ENCODE measurements around the gene CD52. TPM values are rescaled to one million over a fixed set of nuclear protein-coding genes. Genes with fewer than 3 reads are reported as not detected.

Gene CD52
- polyA plus RNA-seq, 6 donors from 2014 or later = 10,565 to 16,920 (median 13,137) TPM

GRCh38 chr1:26352338-26352679 lies 34.6 kb downstream of the CD52 start:
- H3K36me3 Mint-ChIP-seq = no peaks in the 10 kb centered on the region
- ATAC-seq (ENCODE audit: low read depth in 2 of 2) = no peak

GRCh38 chr1:26353210-26353859 lies 35.6 kb downstream of the CD52 start:
- H3K36me3 Mint-ChIP-seq = no peaks in the 10 kb centered on the region
- H3K27ac Mint-ChIP-seq = no peak overlapping the region

More at GRCh38 chr1:26352338-26352679, 34.6 kb downstream of the CD52 start:
- no peak for DNase-seq
- Mint-ChIP-seq H3K9me3 (no peaks in the 10 kb centered on the region), H3K27me3 (peaks cover 4 to 22% (median 20%) of the 10 kb centered on the region in 3 donors), H3K27ac (peak overlapping the region in 1 of 6 donors; percentile 0), H3K4me1 (no peaks in the 10 kb centered on the region), H3K4me3 (no peak overlapping the region)

GRCh38 chr1:26353976-26354820 lies 36.4 kb downstream of the CD52 start, which contains the start of gene CRYBG2:
CRYBG2 (minus strand) TSS chr1:26354130; CDS start chr1:26346657, 7,473 bp downstream.
- Mint-ChIP-seq H3K4me3 (no peak within 1 kb of the TSS), H3K27ac (peak within 1 kb of the TSS in 1 of 6 donors; percentile 15), H3K27me3 (peaks cover 4 to 35% (median 27%) of the 10 kb centered on the region in 3 donors), H3K36me3 (no peaks in the 10 kb centered on the region), H3K4me1 (no peaks in the 10 kb centered on the region), H3K9me3 (no peaks in the 10 kb centered on the region)
- DNase-seq (no peak), ATAC-seq (ENCODE audit: low read depth in 2 of 2) (no peak)

More at GRCh38 chr1:26353210-26353859, 35.6 kb downstream of the CD52 start:
- ATAC-seq (ENCODE audit: low read depth in 2 of 2) (no peak), DNase-seq (no peak)
- Mint-ChIP-seq H3K4me1 (no peaks in the 10 kb centered on the region), H3K9me3 (no peaks in the 10 kb centered on the region), H3K27me3 (peaks cover 4 to 29% (median 20%) of the 10 kb centered on the region in 3 donors), H3K4me3 (no peak overlapping the region)

- no peak for ATAC-seq (ENCODE audit: low read depth in 2 of 2)
- no peak overlapping the region for H3K4me3 Mint-ChIP-seq
Observed at GRCh38 chr1:26354972-26355371, 37.2 kb downstream of the CD52 start.

GRCh38 chr1:26356106-26356505 lies 38.3 kb downstream of the CD52 start:
- H3K27me3 Mint-ChIP-seq = peaks cover 9 to 52% (median 46%) of the 10 kb centered on the region in 3 donors
- no peaks in the 10 kb centered on the region for H3K36me3 Mint-ChIP-seq
- no peak overlapping the region for H3K4me3 Mint-ChIP-seq
- H3K4me1 Mint-ChIP-seq = peaks cover 13 to 19% (median 16%) of the 10 kb centered on the region in 3 donors
- no peak for DNase-seq
- H3K27ac Mint-ChIP-seq = peak overlapping the region in 1 of 6 donors; percentile 66
- no peak for ATAC-seq (ENCODE audit: low read depth in 2 of 2)
- peaks cover 0 to 1% (median 0%) of the 10 kb centered on the region in 7 donors for H3K9me3 Mint-ChIP-seq

More at GRCh38 chr1:26354972-26355371, 37.2 kb downstream of the CD52 start:
- Mint-ChIP-seq H3K4me1 (peaks cover 3 to 7% (median 5%) of the 10 kb centered on the region in 3 donors), H3K36me3 (no peaks in the 10 kb centered on the region), H3K27me3 (peaks cover 4 to 43% (median 34%) of the 10 kb centered on the region in 3 donors), H3K9me3 (no peaks in the 10 kb centered on the region), H3K27ac (no peak overlapping the region)
- no peak for DNase-seq

- H3K36me3 Mint-ChIP-seq = no peaks in the 10 kb centered on the region
- H3K4me1 Mint-ChIP-seq = peaks cover 20 to 25% (median 24%) of the 10 kb centered on the region in 3 donors
- no peak for DNase-seq
- no peak overlapping the region for H3K4me3 Mint-ChIP-seq
- H3K27me3 Mint-ChIP-seq = peaks cover 5 to 59% (median 53%) of the 10 kb centered on the region in 3 donors
- no peak overlapping the region for H3K27ac Mint-ChIP-seq
- no peak for ATAC-seq (ENCODE audit: low read depth in 2 of 2)
- peaks cover 0 to 1% (median 0%) of the 10 kb centered on the region in 7 donors for H3K9me3 Mint-ChIP-seq
Observed at GRCh38 chr1:26357121-26357602, 39.4 kb downstream of the CD52 start.

- H3K27me3 Mint-ChIP-seq = peaks cover 6 to 52% (median 51%) of the 10 kb centered on the region in 3 donors
- no peak for ATAC-seq (ENCODE audit: low read depth in 2 of 2)
- H3K27ac Mint-ChIP-seq = no peak overlapping the region
- peak overlapping the region in 6 of 8 donors; percentile 47 to 79 (median 64) for H3K4me3 Mint-ChIP-seq
- peaks cover 0 to 1% (median 0%) of the 10 kb centered on the region in 7 donors for H3K9me3 Mint-ChIP-seq
- DNase-seq = no peak
- H3K36me3 Mint-ChIP-seq = no peaks in the 10 kb centered on the region
- H3K4me1 Mint-ChIP-seq = peaks cover 24 to 32% (median 26%) of the 10 kb centered on the region in 3 donors
Observed at GRCh38 chr1:26358411-26359384, 40.9 kb downstream of the CD52 start.

GRCh38 chr1:26359981-26360806 lies 42.4 kb downstream of the CD52 start:
- peaks cover 0 to 1% (median 0%) of the 10 kb centered on the region in 7 donors for H3K9me3 Mint-ChIP-seq
- ATAC-seq (ENCODE audit: low read depth in 2 of 2) = peak; percentile 53 to 61
- no peaks in the 10 kb centered on the region for H3K36me3 Mint-ChIP-seq
- peaks cover 16 to 61% (median 60%) of the 10 kb centered on the region in 3 donors for H3K27me3 Mint-ChIP-seq
- DNase-seq = peak; percentile 49
- peaks cover 24 to 35% (median 30%) of the 10 kb centered on the region in 3 donors for H3K4me1 Mint-ChIP-seq
- peak overlapping the region; percentile 69 to 92 (median 84) for H3K4me3 Mint-ChIP-seq
- peak overlapping the region in 3 of 6 donors; percentile 60 to 79 (median 70) for H3K27ac Mint-ChIP-seq

GRCh38 chr1:26360807-26361604 lies 43.2 kb downstream of the CD52 start:
- Mint-ChIP-seq H3K27me3 (peaks cover 18 to 56% (median 56%) of the 10 kb centered on the region in 3 donors), H3K27ac (peak overlapping the region in 3 of 6 donors; percentile 12 to 78 (median 71)), H3K4me3 (peak overlapping the region; percentile 69 to 92 (median 84)), H3K4me1 (peaks cover 24 to 35% (median 30%) of the 10 kb centered on the region in 3 donors), H3K36me3 (no peaks in the 10 kb centered on the region), H3K9me3 (peaks cover 0 to 1% (median 0%) of the 10 kb centered on the region in 7 donors)
- DNase-seq (no peak), ATAC-seq (ENCODE audit: low read depth in 2 of 2) (no peak)

GRCh38 chr1:26361605-26362122 lies 43.9 kb downstream of the CD52 start:
- H3K4me1 Mint-ChIP-seq = peaks cover 24 to 35% (median 30%) of the 10 kb centered on the region in 3 donors
- DNase-seq (no peak), ATAC-seq (ENCODE audit: low read depth in 2 of 2) (peak in 1 of 2 donors; percentile 12)
- peak overlapping the region in 1 of 6 donors; percentile 90 for H3K27ac Mint-ChIP-seq
- H3K27me3 Mint-ChIP-seq = peaks cover 18 to 60% (median 54%) of the 10 kb centered on the region in 3 donors
- H3K9me3 Mint-ChIP-seq = peaks cover 0 to 1% (median 0%) of the 10 kb centered on the region in 7 donors
- peak overlapping the region in 6 of 8 donors; percentile 15 to 90 (median 78) for H3K4me3 Mint-ChIP-seq
- no peaks in the 10 kb centered on the region for H3K36me3 Mint-ChIP-seq

GRCh38 chr1:26362331-26362730 lies 44.6 kb downstream of the CD52 start:
- no peaks in the 10 kb centered on the region for H3K36me3 Mint-ChIP-seq
- DNase-seq (no peak), ATAC-seq (ENCODE audit: low read depth in 2 of 2) (no peak)
- H3K27me3 Mint-ChIP-seq = peaks cover 18 to 64% (median 58%) of the 10 kb centered on the region in 3 donors
- H3K27ac Mint-ChIP-seq = peak overlapping the region in 1 of 6 donors; percentile 90
- peaks cover 0 to 1% (median 0%) of the 10 kb centered on the region in 7 donors for H3K9me3 Mint-ChIP-seq
- H3K4me1 Mint-ChIP-seq = peaks cover 24 to 35% (median 30%) of the 10 kb centered on the region in 3 donors
- H3K4me3 Mint-ChIP-seq = peak overlapping the region in 4 of 8 donors; percentile 22 to 79 (median 72)
